Measurements from ENCODE around the gene ATXN1.

Gene ATXN1

GRCh38 chr6:16491666-16492313 is 269.5 kb downstream of the ATXN1 start:
- no peak overlapping the region for H3K4me3 ChIP-seq (ENCODE audit: low read length)
- H4K8ac ChIP-seq (ENCODE audit: low read depth, low read length): no peak overlapping the region
- no peak overlapping the region for H2BK5ac ChIP-seq (ENCODE audit: low read length)
- no peak overlapping the region for H2BK15ac ChIP-seq (replicated peaks; ENCODE audit: low read depth)
- DNase-seq: no peak
- H3K79me2 ChIP-seq (ENCODE audit: control insufficient read depth, insufficient read depth, low read length): no peaks in the 10 kb centered on the region
- no peak overlapping the region for H2BK120ac ChIP-seq (ENCODE audit: low read depth, low read length)
- H3K27ac ChIP-seq (ENCODE audit: low read depth, low read length): no peak overlapping the region
- H3K23ac ChIP-seq (ENCODE audit: low read length): no peak overlapping the region
- no peak overlapping the region for H3K9ac ChIP-seq (ENCODE audit: low read length)
- H3K4me1 ChIP-seq (ENCODE audit: control insufficient read depth, low read depth, low read length): no peaks in the 10 kb centered on the region
- no peak overlapping the region for H3K56ac ChIP-seq (ENCODE audit: low read length)
- H3K27me3 ChIP-seq (ENCODE audit: insufficient read depth, low read length, poor library complexity): no peaks in the 10 kb centered on the region
- H4K5ac ChIP-seq (ENCODE audit: low read length): no peak overlapping the region
- no peak overlapping the region for H3K4ac ChIP-seq (ENCODE audit: low read depth, low read length)
- H3K79me1 ChIP-seq (ENCODE audit: low read length): no peaks in the 10 kb centered on the region
- WGBS (ENCODE audit: extremely low coverage, insufficient coverage, low lambda C conversion rate): no CpG with 5 or more reads among the region's 5 CpGs
- H2AK5ac ChIP-seq (ENCODE audit: low read length): no peak overlapping the region
- no peak overlapping the region for H3K18ac ChIP-seq (ENCODE audit: low read length)
- no peak overlapping the region for H3K4me2 ChIP-seq (ENCODE audit: low read length)
- no peaks in the 10 kb centered on the region for H3K36me3 ChIP-seq (ENCODE audit: control insufficient read depth, insufficient read depth, low read length)

- no peaks in the 10 kb centered on the region for H3K4me1 ChIP-seq (ENCODE audit: control insufficient read depth, low read depth, low read length)
- no peak overlapping the region for H4K5ac ChIP-seq (ENCODE audit: low read length)
- no peaks in the 10 kb centered on the region for H3K79me2 ChIP-seq (ENCODE audit: control insufficient read depth, insufficient read depth, low read length)
- no peaks in the 10 kb centered on the region for H3K79me1 ChIP-seq (ENCODE audit: low read length)
- H3K4ac ChIP-seq (ENCODE audit: low read depth, low read length): no peak overlapping the region
- no peak overlapping the region for H2BK120ac ChIP-seq (ENCODE audit: low read depth, low read length)
- no peaks in the 10 kb centered on the region for H3K27me3 ChIP-seq (ENCODE audit: insufficient read depth, low read length, poor library complexity)
- DNase-seq: no peak
- no peak overlapping the region for H3K23ac ChIP-seq (ENCODE audit: low read length)
- H2BK5ac ChIP-seq (ENCODE audit: low read length): no peak overlapping the region
- no CpG with 5 or more reads among the region's 2 CpGs for WGBS (ENCODE audit: extremely low coverage, insufficient coverage, low lambda C conversion rate)
- H3K4me3 ChIP-seq (ENCODE audit: low read length): no peak overlapping the region
- H2AK5ac ChIP-seq (ENCODE audit: low read length): no peak overlapping the region
- H3K36me3 ChIP-seq (ENCODE audit: control insufficient read depth, insufficient read depth, low read length): no peaks in the 10 kb centered on the region
- H2BK15ac ChIP-seq (replicated peaks; ENCODE audit: low read depth): no peak overlapping the region
- no peak overlapping the region for H3K9ac ChIP-seq (ENCODE audit: low read length)
- no peak overlapping the region for H3K56ac ChIP-seq (ENCODE audit: low read length)
- H3K4me2 ChIP-seq (ENCODE audit: low read length): no peak overlapping the region
- H3K27ac ChIP-seq (ENCODE audit: low read depth, low read length): no peak overlapping the region
- H4K8ac ChIP-seq (ENCODE audit: low read depth, low read length): no peak overlapping the region
- H3K18ac ChIP-seq (ENCODE audit: low read length): no peak overlapping the region
Measured at GRCh38 chr6:16490616-16491015, 270.6 kb downstream of the ATXN1 start.

GRCh38 chr6:16488813-16489212 is 272.4 kb downstream of the ATXN1 start:
- Histone ChIP-seq H3K27me3 (ENCODE audit: insufficient read depth, low read length, poor library complexity) (no peaks in the 10 kb centered on the region), H3K56ac (ENCODE audit: low read length) (no peak overlapping the region), H3K79me1 (ENCODE audit: low read length) (no peaks in the 10 kb centered on the region), H3K9ac (ENCODE audit: low read length) (no peak overlapping the region), H3K27ac (ENCODE audit: low read depth, low read length) (no peak overlapping the region), H3K4me2 (ENCODE audit: low read length) (no peak overlapping the region), H3K36me3 (ENCODE audit: control insufficient read depth, insufficient read depth, low read length) (no peaks in the 10 kb centered on the region), H3K23ac (ENCODE audit: low read length) (no peak overlapping the region), H3K79me2 (ENCODE audit: control insufficient read depth, insufficient read depth, low read length) (no peaks in the 10 kb centered on the region), H2BK5ac (ENCODE audit: low read length) (no peak overlapping the region), H2BK15ac (replicated peaks; ENCODE audit: low read depth) (no peak overlapping the region), H3K18ac (ENCODE audit: low read length) (no peak overlapping the region), H4K8ac (ENCODE audit: low read depth, low read length) (no peak overlapping the region), H2BK120ac (ENCODE audit: low read depth, low read length) (no peak overlapping the region), H3K4ac (ENCODE audit: low read depth, low read length) (no peak overlapping the region), H3K4me1 (ENCODE audit: control insufficient read depth, low read depth, low read length) (no peaks in the 10 kb centered on the region), H3K4me3 (ENCODE audit: low read length) (no peak overlapping the region), H2AK5ac (ENCODE audit: low read length) (no peak overlapping the region), H4K5ac (ENCODE audit: low read length) (no peak overlapping the region)
- no CpG with 5 or more reads among the region's 2 CpGs for WGBS (ENCODE audit: extremely low coverage, insufficient coverage, low lambda C conversion rate)
- no peak for DNase-seq

GRCh38 chr6:16487996-16488674 is 273.1 kb downstream of the ATXN1 start:
- Histone ChIP-seq H2AK5ac (ENCODE audit: low read length) (no peak overlapping the region), H3K27me3 (ENCODE audit: insufficient read depth, low read length, poor library complexity) (no peaks in the 10 kb centered on the region), H3K36me3 (ENCODE audit: control insufficient read depth, insufficient read depth, low read length) (no peaks in the 10 kb centered on the region), H3K4me1 (ENCODE audit: control insufficient read depth, low read depth, low read length) (no peaks in the 10 kb centered on the region), H3K79me1 (ENCODE audit: low read length) (no peaks in the 10 kb centered on the region), H3K79me2 (ENCODE audit: control insufficient read depth, insufficient read depth, low read length) (no peaks in the 10 kb centered on the region), H2BK5ac (ENCODE audit: low read length) (no peak overlapping the region), H3K4me2 (ENCODE audit: low read length) (no peak overlapping the region), H3K27ac (ENCODE audit: low read depth, low read length) (no peak overlapping the region), H3K56ac (ENCODE audit: low read length) (no peak overlapping the region), H2BK120ac (ENCODE audit: low read depth, low read length) (no peak overlapping the region), H3K18ac (ENCODE audit: low read length) (no peak overlapping the region), H4K5ac (ENCODE audit: low read length) (no peak overlapping the region), H4K8ac (ENCODE audit: low read depth, low read length) (no peak overlapping the region), H3K9ac (ENCODE audit: low read length) (no peak overlapping the region), H3K4me3 (ENCODE audit: low read length) (no peak overlapping the region), H3K4ac (ENCODE audit: low read depth, low read length) (no peak overlapping the region), H2BK15ac (replicated peaks; ENCODE audit: low read depth) (no peak overlapping the region), H3K23ac (ENCODE audit: low read length) (no peak overlapping the region)
- WGBS (ENCODE audit: extremely low coverage, insufficient coverage, low lambda C conversion rate): no CpG with 5 or more reads among the region's 6 CpGs
- no peak for DNase-seq

GRCh38 chr6:16486661-16487060 is 274.6 kb downstream of the ATXN1 start:
- Histone ChIP-seq H3K18ac (ENCODE audit: low read length) (no peak overlapping the region), H3K4me3 (ENCODE audit: low read length) (no peak overlapping the region), H2BK120ac (ENCODE audit: low read depth, low read length) (no peak overlapping the region), H3K79me1 (ENCODE audit: low read length) (no peaks in the 10 kb centered on the region), H2BK5ac (ENCODE audit: low read length) (no peak overlapping the region), H4K8ac (ENCODE audit: low read depth, low read length) (no peak overlapping the region), H3K9ac (ENCODE audit: low read length) (no peak overlapping the region), H2AK5ac (ENCODE audit: low read length) (no peak overlapping the region), H3K27me3 (ENCODE audit: insufficient read depth, low read length, poor library complexity) (no peaks in the 10 kb centered on the region), H4K5ac (ENCODE audit: low read length) (no peak overlapping the region), H3K4ac (ENCODE audit: low read depth, low read length) (no peak overlapping the region), H3K36me3 (ENCODE audit: control insufficient read depth, insufficient read depth, low read length) (no peaks in the 10 kb centered on the region), H3K56ac (ENCODE audit: low read length) (no peak overlapping the region), H3K23ac (ENCODE audit: low read length) (no peak overlapping the region), H3K79me2 (ENCODE audit: control insufficient read depth, insufficient read depth, low read length) (no peaks in the 10 kb centered on the region), H3K4me2 (ENCODE audit: low read length) (no peak overlapping the region), H3K4me1 (ENCODE audit: control insufficient read depth, low read depth, low read length) (no peaks in the 10 kb centered on the region), H2BK15ac (replicated peaks; ENCODE audit: low read depth) (no peak overlapping the region), H3K27ac (ENCODE audit: low read depth, low read length) (no peak overlapping the region)
- WGBS (ENCODE audit: extremely low coverage, insufficient coverage, low lambda C conversion rate): no CpG with 5 or more reads among the region's 11 CpGs
- DNase-seq: no peak
